IPS-20b (cell line): ENCODE data around the gene IQCB1.
"Not testable (repeated sequence)": the region's sequence is repeated elsewhere in the genome, so short reads cannot be mapped to it uniquely, and the experiment has no call there.

Experiments
- H3K27ac ChIP-seq: one replicate; pipeline ENCODE4 v1.5.1; 2013; ENCODE audit warnings: low read length
- H3K27me3 ChIP-seq: 2 replicates; pipeline ENCODE4 v1.6.1; 2013; ENCODE audit warnings: mild to moderate bottlenecking, low read length, inconsistent platforms; ENCODE audit not compliant: insufficient read depth
- H3K36me3 ChIP-seq: 2 replicates; pipeline ENCODE4 v1.6.1; 2013; ENCODE audit warnings: low read depth, mild to moderate bottlenecking, inconsistent platforms, low read length, moderate library complexity; ENCODE audit not compliant: insufficient read depth
- H3K4me1 ChIP-seq: 2 replicates; pipeline ENCODE4 v1.6.1; 2013; ENCODE audit warnings: mild to moderate bottlenecking, control low read depth, inconsistent platforms, low read length, moderate library complexity; ENCODE audit not compliant: insufficient read depth
- H3K4me3 ChIP-seq: 2 replicates; pipeline ENCODE4 v1.5.1; 2013; ENCODE audit warnings: mild to moderate bottlenecking, low read length, inconsistent platforms
- H3K9ac ChIP-seq: 2 replicates; pipeline ENCODE4 v1.6.1; 2013; ENCODE audit warnings: low read depth, mild to moderate bottlenecking, inconsistent platforms, low read length, moderate library complexity
- H3K9me3 ChIP-seq: 2 replicates; pipeline ENCODE4 v1.6.1; 2013; ENCODE audit warnings: mild to moderate bottlenecking, low read depth, low read length, inconsistent platforms; ENCODE audit not compliant: insufficient read depth

The IQCB1 gene, protein sequence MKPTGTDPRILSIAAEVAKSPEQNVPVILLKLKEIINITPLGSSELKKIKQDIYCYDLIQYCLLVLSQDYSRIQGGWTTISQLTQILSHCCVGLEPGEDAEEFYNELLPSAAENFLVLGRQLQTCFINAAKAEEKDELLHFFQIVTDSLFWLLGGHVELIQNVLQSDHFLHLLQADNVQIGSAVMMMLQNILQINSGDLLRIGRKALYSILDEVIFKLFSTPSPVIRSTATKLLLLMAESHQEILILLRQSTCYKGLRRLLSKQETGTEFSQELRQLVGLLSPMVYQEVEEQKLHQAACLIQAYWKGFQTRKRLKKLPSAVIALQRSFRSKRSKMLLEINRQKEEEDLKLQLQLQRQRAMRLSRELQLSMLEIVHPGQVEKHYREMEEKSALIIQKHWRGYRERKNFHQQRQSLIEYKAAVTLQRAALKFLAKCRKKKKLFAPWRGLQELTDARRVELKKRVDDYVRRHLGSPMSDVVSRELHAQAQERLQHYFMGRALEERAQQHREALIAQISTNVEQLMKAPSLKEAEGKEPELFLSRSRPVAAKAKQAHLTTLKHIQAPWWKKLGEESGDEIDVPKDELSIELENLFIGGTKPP

DNA sequence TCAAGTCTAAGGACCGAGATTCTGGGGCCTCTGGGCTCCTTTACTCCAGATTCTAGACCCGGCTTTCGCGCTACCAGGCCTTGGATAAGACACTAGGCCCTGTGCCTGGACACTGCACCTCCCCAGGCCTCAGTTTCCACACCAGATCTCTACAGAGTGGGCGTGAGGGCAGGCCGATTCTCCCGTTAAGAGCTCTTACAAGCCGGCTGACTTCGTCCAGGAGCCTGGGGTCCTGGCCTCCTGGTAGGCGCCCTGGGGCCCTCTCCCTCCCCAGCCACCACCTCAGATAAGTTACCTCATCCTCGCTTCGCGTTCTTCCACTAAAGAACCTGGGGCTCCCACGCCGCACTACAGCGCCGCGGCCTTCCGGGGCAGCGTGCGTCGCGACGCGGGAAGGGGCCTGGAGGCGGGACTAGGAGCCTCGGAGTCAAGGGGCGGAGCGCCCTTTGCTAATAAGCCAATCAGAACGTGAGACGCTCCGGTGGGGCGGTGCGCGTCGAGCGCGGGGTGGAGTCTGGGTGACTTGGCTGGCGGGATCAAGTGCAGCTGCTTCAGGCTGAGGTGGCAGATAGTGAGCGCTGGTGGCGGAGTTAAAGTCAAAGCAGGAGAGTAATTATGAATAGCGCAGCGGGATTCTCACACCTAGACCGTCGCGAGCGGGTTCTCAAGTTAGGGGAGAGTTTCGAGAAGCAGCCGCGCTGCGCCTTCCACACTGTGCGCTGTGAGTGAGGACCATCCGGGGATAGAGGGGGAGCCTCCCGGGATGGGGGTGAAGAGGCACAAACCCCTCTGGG lies at the start of gene IQCB1, which contains the start of gene EAF2:
IQCB1 (minus strand) TSS at position 390 of the 794 bp plus-strand sequence. CDS start 6,100 bp downstream, outside the sequence.
EAF2 (plus strand) TSS at position 539 of the 794 bp plus-strand sequence; CDS start at position 616, 77 bp downstream.
- Histone ChIP-seq H3K4me3 (peak within 1 kb of the TSS; percentile 91), H3K9me3 (no peaks in the 10 kb centered on the region), H3K27me3 (peaks cover 14% of the 10 kb centered on the region), H3K36me3 (peaks cover 18% of the 10 kb centered on the region; the same call in 1 of the 2 replicates), H3K27ac (peak within 1 kb of the TSS; percentile 40), H3K9ac (peak within 1 kb of the TSS; percentile 95), H3K4me1 (peaks cover 3% of the 10 kb centered on the region; the same call in 1 of the 2 replicates)

DNA sequence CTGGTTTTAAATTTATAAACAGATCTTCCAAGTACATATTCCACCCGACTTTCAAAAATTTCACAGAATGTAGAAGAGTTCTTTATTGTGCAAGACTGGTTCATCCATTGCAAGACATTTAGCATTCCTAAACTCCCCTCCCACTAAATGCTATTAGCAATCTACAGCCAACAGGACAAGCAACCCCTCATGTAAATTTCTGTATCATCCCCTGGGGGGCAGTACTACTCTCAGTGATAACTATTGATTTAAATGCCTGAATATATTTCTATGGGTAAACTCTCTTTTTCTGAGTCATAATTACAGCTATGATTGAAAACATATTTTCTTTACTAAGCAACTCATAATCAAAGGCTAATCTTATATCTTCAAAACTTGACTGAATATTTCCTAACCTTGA lies 48.6 kb upstream of the IQCB1 start:
- peaks cover 2% of the 10 kb centered on the region; the same call in 1 of the 2 replicates for H3K4me1 ChIP-seq
- no peak overlapping the region for H3K27ac ChIP-seq
- H3K27me3 ChIP-seq = no peaks in the 10 kb centered on the region
- H3K4me3 ChIP-seq = no peak overlapping the region
- no peaks in the 10 kb centered on the region for H3K9me3 ChIP-seq
- no peaks in the 10 kb centered on the region for H3K36me3 ChIP-seq
- no peak overlapping the region for H3K9ac ChIP-seq

DNA sequence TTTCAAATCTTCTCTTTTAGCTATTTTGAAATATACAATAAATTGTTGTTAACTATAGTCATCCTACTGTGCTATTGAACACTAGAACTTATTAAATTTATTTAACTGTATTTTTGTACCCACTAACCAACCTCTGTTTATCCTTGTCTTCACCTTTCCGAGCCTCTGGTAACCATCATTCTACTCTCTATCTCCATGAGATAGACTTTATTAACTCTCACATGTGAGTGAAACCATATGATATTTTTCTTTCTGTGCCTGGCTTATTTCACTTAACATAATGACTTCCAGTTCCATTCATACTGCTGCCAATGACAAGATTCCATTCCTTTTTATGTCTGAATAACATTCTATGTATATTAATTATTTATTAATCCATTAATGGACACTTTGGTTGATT lies 43.6 kb upstream of the IQCB1 start:
- H3K4me1 ChIP-seq = peaks cover 2% of the 10 kb centered on the region; the same call in 1 of the 2 replicates
- no peak overlapping the region for H3K4me3 ChIP-seq
- no peaks in the 10 kb centered on the region for H3K36me3 ChIP-seq
- H3K27ac ChIP-seq = no peak overlapping the region
- H3K9ac ChIP-seq = no peak overlapping the region
- no peaks in the 10 kb centered on the region for H3K27me3 ChIP-seq
- no peaks in the 10 kb centered on the region for H3K9me3 ChIP-seq

DNA sequence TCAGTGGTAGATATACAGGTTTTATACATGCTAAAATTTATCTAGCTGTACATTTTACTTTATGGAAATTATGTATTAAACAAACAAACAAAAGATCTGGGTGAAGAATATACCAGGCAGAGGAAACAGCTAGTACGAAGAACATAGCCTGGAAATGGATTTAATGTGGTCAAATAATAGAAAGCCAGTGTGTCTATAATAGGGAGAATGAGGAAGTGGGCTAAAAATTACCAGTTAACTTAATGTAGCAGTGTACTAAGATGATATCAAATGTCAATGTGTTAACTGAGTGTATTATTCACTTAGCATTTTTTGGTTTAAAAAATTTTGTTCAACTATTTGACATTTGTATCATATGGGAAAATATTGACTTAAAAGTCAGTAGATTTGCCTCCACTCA lies 36.6 kb upstream of the IQCB1 start:
- no peaks in the 10 kb centered on the region for H3K36me3 ChIP-seq
- H3K27me3 ChIP-seq = no peaks in the 10 kb centered on the region
- no peak overlapping the region for H3K4me3 ChIP-seq
- no peak overlapping the region for H3K9ac ChIP-seq
- H3K27ac ChIP-seq = no peak overlapping the region
- no peaks in the 10 kb centered on the region for H3K4me1 ChIP-seq
- no peaks in the 10 kb centered on the region for H3K9me3 ChIP-seq

DNA sequence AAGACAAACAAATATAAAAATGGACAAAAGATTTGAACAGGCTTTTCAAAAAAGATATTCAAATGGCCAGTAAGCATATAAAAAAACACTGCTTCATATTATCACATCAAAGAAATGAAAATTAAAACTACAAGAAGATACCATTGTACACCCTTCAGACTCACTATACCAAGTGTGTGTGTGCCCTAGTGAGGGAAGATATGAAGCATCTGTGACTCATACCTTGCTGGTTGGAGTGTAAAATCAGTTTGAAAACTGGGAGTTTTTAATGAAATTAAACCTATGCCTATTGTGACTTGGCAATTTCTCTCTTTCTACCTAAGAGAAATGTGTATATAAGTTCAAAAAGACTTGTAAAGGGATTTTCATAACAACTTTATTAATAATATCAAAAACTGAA lies 35.9 kb upstream of the IQCB1 start:
- Histone ChIP-seq H3K4me3 (no peak overlapping the region), H3K36me3 (no peaks in the 10 kb centered on the region), H3K9ac (no peak overlapping the region), H3K27me3 (no peaks in the 10 kb centered on the region), H3K9me3 (no peaks in the 10 kb centered on the region), H3K27ac (no peak overlapping the region), H3K4me1 (no peaks in the 10 kb centered on the region)

DNA sequence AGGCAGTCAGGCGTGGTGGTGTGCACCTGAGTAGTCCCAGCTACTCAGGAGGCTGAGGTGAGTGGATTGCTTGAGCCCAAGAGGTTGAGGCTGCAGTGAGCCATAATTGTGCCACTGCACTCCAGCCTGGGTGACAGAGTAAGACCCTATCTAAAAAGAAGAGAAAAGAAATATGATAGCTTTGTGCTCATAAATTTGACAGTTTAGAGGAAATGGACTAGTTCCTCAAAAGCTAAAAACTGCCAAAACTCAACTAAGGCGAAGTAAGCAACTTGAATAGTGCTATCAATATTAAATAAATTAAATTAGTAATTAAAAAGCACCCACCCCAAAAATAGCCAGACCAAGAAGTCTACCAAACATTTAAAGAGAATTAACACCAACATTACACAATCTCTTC lies 34.9 kb upstream of the IQCB1 start:
- H3K4me1 ChIP-seq = no peaks in the 10 kb centered on the region
- H3K9ac ChIP-seq = no peak overlapping the region
- no peaks in the 10 kb centered on the region for H3K9me3 ChIP-seq
- no peak overlapping the region for H3K27ac ChIP-seq
- H3K4me3 ChIP-seq = no peak overlapping the region
- no peaks in the 10 kb centered on the region for H3K27me3 ChIP-seq
- H3K36me3 ChIP-seq = no peaks in the 10 kb centered on the region

DNA sequence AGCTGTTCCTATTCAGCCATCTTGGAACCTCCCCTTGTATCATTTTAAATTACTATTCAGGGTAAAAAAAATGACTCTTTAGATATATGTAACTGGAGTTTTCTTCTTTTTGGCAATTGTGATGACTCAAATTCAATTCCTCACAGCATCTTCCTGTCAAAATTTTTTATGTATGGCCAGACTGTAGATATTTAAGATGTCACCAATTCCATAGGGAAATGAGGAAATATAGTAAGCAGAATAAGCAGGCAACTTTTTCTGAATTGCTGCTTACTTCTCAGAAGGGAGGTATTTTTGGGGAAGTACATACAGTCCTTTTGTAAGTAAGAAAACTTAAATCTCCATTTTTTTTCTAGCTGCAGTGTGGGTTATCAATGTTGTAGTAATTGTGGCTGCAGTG lies 28.9 kb upstream of the IQCB1 start:
- Histone ChIP-seq H3K4me3 (no peak overlapping the region), H3K27me3 (no peaks in the 10 kb centered on the region), H3K36me3 (peaks cover 10% of the 10 kb centered on the region), H3K9me3 (peaks cover 22% of the 10 kb centered on the region), H3K4me1 (no peaks in the 10 kb centered on the region), H3K27ac (no peak overlapping the region), H3K9ac (no peak overlapping the region)

DNA sequence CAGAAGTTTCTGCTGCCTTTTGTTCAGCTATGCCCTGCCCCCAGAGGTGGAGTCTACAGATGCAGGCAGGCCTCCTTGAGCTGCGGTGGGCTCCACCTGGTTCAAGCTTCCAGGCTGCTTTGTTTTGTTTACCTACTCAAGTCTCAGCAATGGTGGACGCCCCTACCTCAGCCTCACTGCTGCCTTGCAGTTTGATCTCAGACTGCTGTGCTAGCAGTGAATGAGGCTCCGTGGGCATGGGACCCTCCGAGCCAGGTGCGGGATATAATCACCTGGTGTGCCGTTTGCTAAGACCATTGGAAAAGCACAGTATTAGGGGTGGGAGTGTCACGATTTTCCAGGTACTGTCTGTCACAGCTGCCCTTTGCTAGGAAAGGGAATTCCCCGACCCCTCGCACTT lies 28.4 kb upstream of the IQCB1 start:
- not testable (repeated sequence) for H3K36me3 ChIP-seq, H3K4me3 ChIP-seq, H3K27ac ChIP-seq, H3K27me3 ChIP-seq, H3K4me1 ChIP-seq, H3K9ac ChIP-seq
- H3K9me3 ChIP-seq = peaks cover 22% of the 10 kb centered on the region

DNA sequence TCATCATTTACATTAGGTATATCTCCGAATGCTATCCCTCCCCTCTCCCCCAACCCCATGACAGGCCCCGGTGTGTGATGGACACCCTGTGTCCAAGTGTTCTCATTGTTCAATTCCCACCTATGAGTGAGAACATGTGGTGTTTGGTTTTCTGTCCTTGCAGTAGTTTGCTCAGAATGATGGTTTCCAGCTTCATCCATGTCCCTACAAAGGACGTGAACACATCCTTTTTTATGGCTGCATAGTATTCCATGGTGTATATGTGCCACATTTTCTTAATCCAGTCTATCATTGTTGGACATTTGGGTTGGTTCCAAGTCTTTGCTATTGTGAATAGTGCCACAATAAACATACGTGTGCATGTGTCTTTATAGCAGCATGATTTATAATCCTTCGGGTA lies 22.9 kb upstream of the IQCB1 start:
- not testable (repeated sequence) for H3K27ac ChIP-seq, H3K36me3 ChIP-seq, H3K4me1 ChIP-seq, H3K4me3 ChIP-seq, H3K9ac ChIP-seq, H3K27me3 ChIP-seq, H3K9me3 ChIP-seq

DNA sequence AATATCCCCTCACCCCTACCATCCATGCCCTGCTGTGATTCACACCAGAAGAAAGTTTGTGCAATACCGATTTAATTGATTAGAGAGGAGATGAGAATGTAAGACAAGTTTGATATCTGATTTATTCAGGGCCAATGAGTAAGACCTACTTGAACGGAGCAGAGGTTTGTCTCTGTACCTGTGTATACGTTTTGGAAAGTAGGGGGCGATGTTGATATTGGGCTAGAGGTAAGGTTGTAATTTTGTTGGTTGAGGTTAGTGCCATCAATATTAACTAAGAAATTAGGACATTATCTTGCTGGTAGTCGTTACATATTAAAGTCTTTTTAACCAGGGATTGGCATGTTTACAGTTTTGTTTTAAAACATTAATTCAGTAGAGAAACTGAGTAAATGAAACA lies 20.7 kb upstream of the IQCB1 start:
- no peak overlapping the region for H3K4me3 ChIP-seq
- H3K27ac ChIP-seq = no peak overlapping the region
- H3K4me1 ChIP-seq = no peaks in the 10 kb centered on the region
- no peaks in the 10 kb centered on the region for H3K36me3 ChIP-seq
- H3K27me3 ChIP-seq = no peaks in the 10 kb centered on the region
- H3K9me3 ChIP-seq = no peaks in the 10 kb centered on the region
- H3K9ac ChIP-seq = no peak overlapping the region

DNA sequence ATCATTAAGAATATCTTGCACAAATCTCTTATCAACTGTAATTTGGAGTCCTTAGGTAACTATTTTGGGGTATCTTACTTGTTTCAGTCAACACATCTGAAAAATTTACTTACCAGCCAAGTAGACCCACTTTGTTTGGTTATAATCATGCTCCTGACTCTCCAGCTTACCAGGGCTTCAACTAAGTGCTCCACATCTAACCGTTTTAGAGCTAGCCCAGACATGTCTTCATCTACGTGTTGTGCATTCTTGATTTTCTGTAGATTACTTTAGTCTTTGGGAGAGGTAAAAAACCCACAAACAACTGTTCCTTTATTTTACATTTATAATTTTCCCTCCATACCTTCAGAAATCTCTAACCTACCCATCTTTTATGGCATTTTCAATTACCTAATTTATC lies 17.4 kb upstream of the IQCB1 start:
- no peak overlapping the region for H3K9ac ChIP-seq
- H3K27me3 ChIP-seq = no peaks in the 10 kb centered on the region
- no peaks in the 10 kb centered on the region for H3K36me3 ChIP-seq
- no peaks in the 10 kb centered on the region for H3K4me1 ChIP-seq
- H3K4me3 ChIP-seq = no peak overlapping the region
- no peak overlapping the region for H3K27ac ChIP-seq
- H3K9me3 ChIP-seq = no peaks in the 10 kb centered on the region
